GM21381 (cell line): Measurements from ENCODE around the gene BPIFB6.

Experiments
- ATAC-seq: cut with Tn5 transposase; IDR thresholded peaks from one replicate; pipeline ENCODE4 v1.9.1; 2021; ENCODE audit warnings: mild to moderate bottlenecking, moderate library complexity; ENCODE audit not compliant: unreplicated experiment

BPIFB6 gene

GRCh38 chr20:33015700-33016580, 15.5 kb upstream of the BPIFB6 start:
- no peak for ATAC-seq

- ATAC-seq = no peak
Measured at GRCh38 chr20:33016581-33017109, 14.8 kb upstream of the BPIFB6 start.

- ATAC-seq = no peak
Measured at GRCh38 chr20:33017542-33017941, 13.9 kb upstream of the BPIFB6 start.

GRCh38 chr20:33018169-33018931, 13.1 kb upstream of the BPIFB6 start:
- ATAC-seq = no peak

- no peak for ATAC-seq
Measured at GRCh38 chr20:33019465-33020277, 11.8 kb upstream of the BPIFB6 start.

GRCh38 chr20:33020278-33021161, 10.9 kb upstream of the BPIFB6 start:
- no peak for ATAC-seq

- ATAC-seq = no peak
Measured at GRCh38 chr20:33021879-33022278, 9.6 kb upstream of the BPIFB6 start.

GRCh38 chr20:33022289-33022688, 9.2 kb upstream of the BPIFB6 start:
- no peak for ATAC-seq

GRCh38 chr20:33022694-33023438, 8.6 kb upstream of the BPIFB6 start:
- no peak for ATAC-seq

- no peak for ATAC-seq
Measured at GRCh38 chr20:33023439-33024242, 7.8 kb upstream of the BPIFB6 start.

GRCh38 chr20:33024243-33024560, 7.2 kb upstream of the BPIFB6 start:
- ATAC-seq = no peak

- ATAC-seq = no peak
Measured at GRCh38 chr20:33024609-33025317, 6.7 kb upstream of the BPIFB6 start.

- ATAC-seq = no peak
Measured at GRCh38 chr20:33025318-33025876, 6.1 kb upstream of the BPIFB6 start.

GRCh38 chr20:33026072-33026778, 5.2 kb upstream of the BPIFB6 start:
- ATAC-seq = no peak

- ATAC-seq = no peak
Measured at GRCh38 chr20:33026779-33027759, 4.4 kb upstream of the BPIFB6 start.
